Measurements from ENCODE around the gene SEC14L1.

The SEC14L1 gene

GRCh38 chr17:77217566-77217965 lies 76.8 kb downstream of the SEC14L1 start:
- Histone ChIP-seq H3K9ac (ENCODE audit: low read length) (no peak overlapping the region), H3K27me3 (ENCODE audit: control insufficient read depth, insufficient read depth, low read length) (no peaks in the 10 kb centered on the region), H3K9me3 (ENCODE audit: control insufficient read depth, low read length) (no peaks in the 10 kb centered on the region), H3K4me1 (ENCODE audit: control insufficient read depth, insufficient read depth, low read length) (no peaks in the 10 kb centered on the region), H3K36me3 (ENCODE audit: control insufficient read depth, insufficient read depth, low read length) (peaks cover 6% of the 10 kb centered on the region), H3K4me3 (ENCODE audit: low read length) (no peak overlapping the region)

DNA sequence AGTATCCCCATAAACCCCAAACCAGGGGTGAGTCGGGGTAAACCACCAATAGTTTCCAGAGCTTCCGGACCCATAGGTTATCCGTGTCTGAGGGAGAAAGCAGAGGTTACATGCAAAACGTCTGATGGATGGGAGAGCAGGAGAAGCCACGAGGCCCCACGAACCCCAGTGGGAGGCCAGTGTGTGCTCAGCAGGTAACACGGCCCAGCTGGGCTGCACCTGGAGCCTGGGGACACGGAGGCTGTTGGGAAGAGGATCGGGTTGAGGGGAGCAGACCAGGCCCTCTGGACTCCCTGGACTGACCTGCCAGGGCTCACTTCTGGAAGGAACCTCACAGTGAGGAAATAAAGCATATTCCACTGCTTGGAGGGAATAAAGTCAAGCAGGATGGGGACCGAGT lies 78.1 kb downstream of the SEC14L1 start:
- Histone ChIP-seq H3K36me3 (ENCODE audit: control insufficient read depth, insufficient read depth, low read length) (peaks cover 6% of the 10 kb centered on the region), H3K27me3 (ENCODE audit: control insufficient read depth, insufficient read depth, low read length) (no peaks in the 10 kb centered on the region), H3K4me1 (ENCODE audit: control insufficient read depth, insufficient read depth, low read length) (no peaks in the 10 kb centered on the region), H3K4me3 (ENCODE audit: low read length) (no peak overlapping the region), H3K9me3 (ENCODE audit: control insufficient read depth, low read length) (no peaks in the 10 kb centered on the region), H3K9ac (ENCODE audit: low read length) (no peak overlapping the region)

DNA sequence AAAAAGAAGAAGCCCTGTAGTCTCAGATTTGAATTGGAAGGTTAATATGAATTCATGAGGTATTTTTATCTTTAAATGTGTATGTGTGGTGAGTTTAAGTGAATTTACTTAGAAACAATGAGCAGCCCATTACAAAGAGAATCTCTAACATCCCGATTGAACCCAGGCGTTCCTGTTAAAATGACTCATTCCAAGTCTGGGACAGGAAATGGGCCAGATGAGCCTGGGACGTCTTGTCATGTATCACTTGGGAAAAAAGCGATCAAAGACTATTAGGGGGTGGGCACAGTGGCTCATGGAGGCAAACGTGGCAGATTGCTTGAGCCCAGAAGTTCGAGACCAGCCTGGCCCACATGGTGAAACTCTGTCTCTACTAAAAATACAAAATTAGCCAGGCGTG lies 81.6 kb downstream of the SEC14L1 start:
- no peak overlapping the region for H3K9ac ChIP-seq (ENCODE audit: low read length)
- H3K4me3 ChIP-seq (ENCODE audit: low read length): no peak overlapping the region
- no peaks in the 10 kb centered on the region for H3K36me3 ChIP-seq (ENCODE audit: control insufficient read depth, insufficient read depth, low read length)
- H3K4me1 ChIP-seq (ENCODE audit: control insufficient read depth, insufficient read depth, low read length): no peaks in the 10 kb centered on the region
- H3K9me3 ChIP-seq (ENCODE audit: control insufficient read depth, low read length): no peaks in the 10 kb centered on the region
- H3K27me3 ChIP-seq (ENCODE audit: control insufficient read depth, insufficient read depth, low read length): no peaks in the 10 kb centered on the region

DNA sequence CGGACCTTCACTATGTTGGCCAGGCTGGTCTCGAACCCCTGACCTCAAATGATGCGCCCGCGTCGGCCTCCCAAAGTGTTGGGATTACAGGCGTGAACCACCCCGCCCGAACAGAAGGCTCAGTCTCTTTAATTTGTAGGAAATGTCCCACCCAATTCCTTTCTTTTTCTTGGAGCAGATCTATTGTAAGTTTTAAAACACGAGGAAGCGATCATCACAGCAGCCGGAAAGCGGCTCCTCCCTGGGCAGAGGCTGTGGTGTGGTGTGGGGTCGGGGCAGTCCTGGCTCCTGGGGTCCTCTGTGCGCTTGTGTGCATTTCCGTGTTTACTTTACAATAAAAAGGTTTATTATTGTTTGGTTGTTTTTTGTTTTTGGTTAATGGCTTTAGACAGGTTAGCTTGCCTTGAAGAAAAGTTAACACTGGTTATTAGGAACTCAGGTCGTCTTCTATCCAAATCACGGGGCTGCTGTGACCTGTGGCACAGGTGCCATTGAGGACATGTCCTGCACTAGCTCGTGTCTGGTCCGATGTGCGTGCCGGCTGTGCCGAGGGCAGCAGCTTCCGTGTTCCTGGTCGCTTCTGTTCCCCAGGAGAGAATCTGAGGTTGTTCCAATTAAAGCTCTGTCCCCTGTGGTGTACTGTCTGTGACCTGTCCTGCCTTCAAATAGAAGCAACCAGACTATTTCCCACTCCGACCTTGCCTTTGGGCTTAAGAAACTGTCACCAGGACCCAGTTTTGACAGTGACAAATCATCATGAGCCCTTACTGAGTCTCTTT lies 83.1 kb downstream of the SEC14L1 start:
- H3K4me1 ChIP-seq (ENCODE audit: control insufficient read depth, insufficient read depth, low read length): no peaks in the 10 kb centered on the region
- H3K4me3 ChIP-seq (ENCODE audit: low read length): no peak overlapping the region
- no peaks in the 10 kb centered on the region for H3K36me3 ChIP-seq (ENCODE audit: control insufficient read depth, insufficient read depth, low read length)
- H3K27me3 ChIP-seq (ENCODE audit: control insufficient read depth, insufficient read depth, low read length): no peaks in the 10 kb centered on the region
- no peaks in the 10 kb centered on the region for H3K9me3 ChIP-seq (ENCODE audit: control insufficient read depth, low read length)
- no peak overlapping the region for H3K9ac ChIP-seq (ENCODE audit: low read length)

- H3K36me3 ChIP-seq (ENCODE audit: control insufficient read depth, insufficient read depth, low read length): no peaks in the 10 kb centered on the region
- no peaks in the 10 kb centered on the region for H3K27me3 ChIP-seq (ENCODE audit: control insufficient read depth, insufficient read depth, low read length)
- no peak overlapping the region for H3K4me3 ChIP-seq (ENCODE audit: low read length)
- H3K9ac ChIP-seq (ENCODE audit: low read length): no peak overlapping the region
- no peaks in the 10 kb centered on the region for H3K4me1 ChIP-seq (ENCODE audit: control insufficient read depth, insufficient read depth, low read length)
- H3K9me3 ChIP-seq (ENCODE audit: control insufficient read depth, low read length): no peaks in the 10 kb centered on the region
These were observed 84.5 kb downstream of the SEC14L1 start for GRCh38 chr17:77225265-77225664.

- Histone ChIP-seq H3K9ac (ENCODE audit: low read length) (no peak overlapping the region), H3K27me3 (ENCODE audit: control insufficient read depth, insufficient read depth, low read length) (no peaks in the 10 kb centered on the region), H3K36me3 (ENCODE audit: control insufficient read depth, insufficient read depth, low read length) (no peaks in the 10 kb centered on the region), H3K4me3 (ENCODE audit: low read length) (no peak overlapping the region), H3K9me3 (ENCODE audit: control insufficient read depth, low read length) (no peaks in the 10 kb centered on the region), H3K4me1 (ENCODE audit: control insufficient read depth, insufficient read depth, low read length) (no peaks in the 10 kb centered on the region)
These were observed 86.9 kb downstream of the SEC14L1 start for GRCh38 chr17:77227461-77228240.

- Histone ChIP-seq H3K9ac (ENCODE audit: low read length) (no peak overlapping the region), H3K9me3 (ENCODE audit: control insufficient read depth, low read length) (no peaks in the 10 kb centered on the region)
These were observed 87.5 kb downstream of the SEC14L1 start for GRCh38 chr17:77228241-77228752.

GRCh38 chr17:77228816-77229215 lies 88.0 kb downstream of the SEC14L1 start:
- H3K36me3 ChIP-seq (ENCODE audit: control insufficient read depth, insufficient read depth, low read length): no peaks in the 10 kb centered on the region
- no peaks in the 10 kb centered on the region for H3K27me3 ChIP-seq (ENCODE audit: control insufficient read depth, insufficient read depth, low read length)
- no peak overlapping the region for H3K4me3 ChIP-seq (ENCODE audit: low read length)
- H3K9ac ChIP-seq (ENCODE audit: low read length): no peak overlapping the region
- H3K4me1 ChIP-seq (ENCODE audit: control insufficient read depth, insufficient read depth, low read length): no peaks in the 10 kb centered on the region
- no peaks in the 10 kb centered on the region for H3K9me3 ChIP-seq (ENCODE audit: control insufficient read depth, low read length)

More at GRCh38 chr17:77228241-77228752, 87.5 kb downstream of the SEC14L1 start:
- Histone ChIP-seq H3K27me3 (ENCODE audit: control insufficient read depth, insufficient read depth, low read length) (no peaks in the 10 kb centered on the region), H3K36me3 (ENCODE audit: control insufficient read depth, insufficient read depth, low read length) (no peaks in the 10 kb centered on the region), H3K4me1 (ENCODE audit: control insufficient read depth, insufficient read depth, low read length) (no peaks in the 10 kb centered on the region), H3K4me3 (ENCODE audit: low read length) (no peak overlapping the region)

- Histone ChIP-seq H3K9me3 (ENCODE audit: control insufficient read depth, low read length) (no peaks in the 10 kb centered on the region), H3K4me3 (ENCODE audit: low read length) (no peak overlapping the region), H3K36me3 (ENCODE audit: control insufficient read depth, insufficient read depth, low read length) (no peaks in the 10 kb centered on the region), H3K4me1 (ENCODE audit: control insufficient read depth, insufficient read depth, low read length) (no peaks in the 10 kb centered on the region), H3K27me3 (ENCODE audit: control insufficient read depth, insufficient read depth, low read length) (no peaks in the 10 kb centered on the region), H3K9ac (ENCODE audit: low read length) (no peak overlapping the region)
These were observed 89.1 kb downstream of the SEC14L1 start for GRCh38 chr17:77229786-77230435.

DNA sequence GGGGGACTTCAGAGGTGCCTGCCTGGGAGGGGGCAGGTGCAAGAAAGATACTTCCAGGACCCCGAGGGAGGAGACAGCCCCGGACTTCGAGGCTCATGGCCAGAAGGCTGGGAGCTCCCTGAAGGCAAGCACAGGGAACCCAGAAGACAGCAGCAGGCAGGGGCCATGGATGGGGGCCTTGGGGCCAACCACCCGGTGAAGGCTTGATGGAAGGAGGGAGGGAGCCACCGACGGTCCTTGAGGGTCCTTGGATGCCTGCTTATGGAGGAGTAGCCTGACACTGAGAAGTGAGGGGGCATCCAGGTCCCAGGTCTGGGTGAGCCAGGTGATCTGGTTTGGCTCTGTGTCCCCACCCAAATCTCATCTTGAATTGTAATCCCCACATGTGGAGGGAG lies 89.7 kb downstream of the SEC14L1 start:
- Histone ChIP-seq H3K9me3 (ENCODE audit: control insufficient read depth, low read length) (no peaks in the 10 kb centered on the region), H3K4me1 (ENCODE audit: control insufficient read depth, insufficient read depth, low read length) (no peaks in the 10 kb centered on the region), H3K4me3 (ENCODE audit: low read length) (no peak overlapping the region), H3K9ac (ENCODE audit: low read length) (no peak overlapping the region), H3K27me3 (ENCODE audit: control insufficient read depth, insufficient read depth, low read length) (no peaks in the 10 kb centered on the region), H3K36me3 (ENCODE audit: control insufficient read depth, insufficient read depth, low read length) (no peaks in the 10 kb centered on the region)

DNA sequence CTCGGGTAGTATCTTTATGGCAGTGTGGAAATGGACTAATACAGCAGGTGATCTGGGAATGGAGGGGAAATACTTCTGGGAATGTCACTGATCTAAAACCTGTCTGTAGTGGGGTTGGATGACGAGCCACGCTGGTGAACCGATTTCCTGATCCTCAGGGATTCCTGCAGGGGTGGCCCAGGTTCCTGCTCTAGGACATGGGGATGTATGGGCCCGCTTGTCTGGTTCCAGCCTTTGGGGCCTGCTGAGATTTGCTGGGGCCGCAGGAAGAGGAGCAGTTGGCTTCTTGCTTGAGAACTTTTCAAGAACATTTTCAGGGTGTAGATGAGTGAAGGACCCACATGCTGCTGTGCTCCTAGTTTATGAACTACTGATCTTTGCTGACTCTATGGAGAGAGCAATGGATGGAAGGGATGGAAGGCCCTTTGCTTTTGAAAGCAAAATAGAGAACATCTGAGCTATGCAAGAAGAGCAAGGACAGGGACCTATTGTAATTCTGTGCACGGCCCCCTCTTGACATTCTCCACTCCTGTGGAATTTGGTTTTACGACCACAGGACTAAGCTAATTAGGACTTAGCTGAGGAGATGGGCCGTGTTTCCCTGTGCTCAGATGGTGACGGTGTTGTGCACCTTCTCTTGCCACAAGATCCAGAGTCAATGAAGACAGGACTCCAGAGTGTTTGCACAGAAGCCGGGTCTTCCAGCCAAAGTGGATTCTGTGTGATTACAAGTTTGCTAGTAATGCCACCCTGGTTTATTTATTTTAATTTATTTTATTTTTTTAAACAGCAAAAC lies 90.5 kb downstream of the SEC14L1 start:
- Histone ChIP-seq H3K9ac (ENCODE audit: low read length) (no peak overlapping the region), H3K36me3 (ENCODE audit: control insufficient read depth, insufficient read depth, low read length) (no peaks in the 10 kb centered on the region), H3K27me3 (ENCODE audit: control insufficient read depth, insufficient read depth, low read length) (no peaks in the 10 kb centered on the region), H3K4me1 (ENCODE audit: control insufficient read depth, insufficient read depth, low read length) (no peaks in the 10 kb centered on the region), H3K9me3 (ENCODE audit: control insufficient read depth, low read length) (no peaks in the 10 kb centered on the region), H3K4me3 (ENCODE audit: low read length) (no peak overlapping the region)

Measured in mucosa of stomach (tissue), 1 donor.